Measurements from ENCODE around the gene SAPCD2. TPM values are rescaled to one million over a fixed set of nuclear protein-coding genes. Genes with fewer than 3 reads are reported as not detected.
A peak's percentile ranks its signal among the peaks of the same experiment; 100 is the strongest.

SAPCD2 gene
- total and polyA plus RNA-seq, 2 experiments from 2014 or later: 13.4 to 60.3 TPM

DNA sequence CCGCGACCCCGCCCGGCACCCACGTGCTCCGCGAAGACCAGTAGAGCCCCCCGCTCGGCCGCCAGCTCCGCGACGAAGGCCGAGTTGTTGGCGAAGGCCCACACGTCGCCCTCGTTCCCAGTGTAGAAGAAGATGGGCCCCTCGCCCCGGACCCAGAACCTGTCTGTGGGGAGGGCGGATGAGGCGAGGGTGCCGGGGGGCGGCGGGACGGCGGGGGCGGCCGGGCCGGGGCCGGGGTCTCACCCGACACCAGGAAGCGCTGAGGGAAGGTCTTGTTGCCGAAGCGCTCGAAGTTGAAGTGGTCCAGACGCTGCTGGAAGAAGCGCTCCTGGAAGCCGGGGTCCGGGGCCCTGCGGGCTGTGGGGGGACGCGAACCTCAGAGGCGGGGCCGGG, 43.9 kb upstream of the SAPCD2 start:
- Histone ChIP-seq H3K4me1 (ENCODE audit: insufficient read depth) (no peaks in the 10 kb centered on the region; the same call in 1 of the 2 replicates), H3F3A (replicated peaks; ENCODE audit: low read depth) (no peaks in the 10 kb centered on the region), H3K4me3 (peak overlapping the region; percentile 55), H3K36me3 (ENCODE audit: insufficient read depth) (no peaks in the 10 kb centered on the region), H3K4me2 (peak overlapping the region; percentile 81), H3K27me3 (ENCODE audit: insufficient read depth) (peaks cover 44% of the 10 kb centered on the region), H3K79me2 (replicated peaks; ENCODE audit: insufficient read depth) (no peaks in the 10 kb centered on the region), H4K20me1 (replicated peaks; ENCODE audit: insufficient read depth) (no peaks in the 10 kb centered on the region), H2AFZ (no peak overlapping the region; the same call in 1 of the 2 replicates), H3K9me2 (ENCODE audit: insufficient read depth) (no peaks in the 10 kb centered on the region), H3K27ac (ENCODE audit: low read depth) (no peak overlapping the region)
- DNase-seq (ENCODE audit: low spot score): no peak
- no peak overlapping the region for H3K27ac Mint-ChIP-seq
- peaks cover 2% of the 10 kb centered on the region; the same call in 1 of the 3 replicates for H3K36me3 Mint-ChIP-seq (ENCODE audit: low read depth)
- peaks cover 8% of the 10 kb centered on the region for H3K9me3 Mint-ChIP-seq
- no peaks in the 10 kb centered on the region for H3K4me1 Mint-ChIP-seq
- H3K27me3 Mint-ChIP-seq (ENCODE audit: insufficient read depth, low read depth, poor library complexity): peaks cover 23% of the 10 kb centered on the region
- peak; percentile 76 for TF ChIP-seq EZH2 (IDR thresholded peaks at IDR 0.05; ENCODE audit: low read depth, unreplicated experiment)
- TF ChIP-seq, protein P1, sequence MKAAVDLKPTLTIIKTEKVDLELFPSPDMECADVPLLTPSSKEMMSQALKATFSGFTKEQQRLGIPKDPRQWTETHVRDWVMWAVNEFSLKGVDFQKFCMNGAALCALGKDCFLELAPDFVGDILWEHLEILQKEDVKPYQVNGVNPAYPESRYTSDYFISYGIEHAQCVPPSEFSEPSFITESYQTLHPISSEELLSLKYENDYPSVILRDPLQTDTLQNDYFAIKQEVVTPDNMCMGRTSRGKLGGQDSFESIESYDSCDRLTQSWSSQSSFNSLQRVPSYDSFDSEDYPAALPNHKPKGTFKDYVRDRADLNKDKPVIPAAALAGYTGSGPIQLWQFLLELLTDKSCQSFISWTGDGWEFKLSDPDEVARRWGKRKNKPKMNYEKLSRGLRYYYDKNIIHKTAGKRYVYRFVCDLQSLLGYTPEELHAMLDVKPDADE (IDR thresholded peaks at IDR 0.05): no peak
- peak; percentile 7; the same call in 2 of the 3 replicates for ATAC-seq
- peak overlapping the region; percentile 45; the same call in 2 of the 3 replicates for H3K4me3 Mint-ChIP-seq

DNA sequence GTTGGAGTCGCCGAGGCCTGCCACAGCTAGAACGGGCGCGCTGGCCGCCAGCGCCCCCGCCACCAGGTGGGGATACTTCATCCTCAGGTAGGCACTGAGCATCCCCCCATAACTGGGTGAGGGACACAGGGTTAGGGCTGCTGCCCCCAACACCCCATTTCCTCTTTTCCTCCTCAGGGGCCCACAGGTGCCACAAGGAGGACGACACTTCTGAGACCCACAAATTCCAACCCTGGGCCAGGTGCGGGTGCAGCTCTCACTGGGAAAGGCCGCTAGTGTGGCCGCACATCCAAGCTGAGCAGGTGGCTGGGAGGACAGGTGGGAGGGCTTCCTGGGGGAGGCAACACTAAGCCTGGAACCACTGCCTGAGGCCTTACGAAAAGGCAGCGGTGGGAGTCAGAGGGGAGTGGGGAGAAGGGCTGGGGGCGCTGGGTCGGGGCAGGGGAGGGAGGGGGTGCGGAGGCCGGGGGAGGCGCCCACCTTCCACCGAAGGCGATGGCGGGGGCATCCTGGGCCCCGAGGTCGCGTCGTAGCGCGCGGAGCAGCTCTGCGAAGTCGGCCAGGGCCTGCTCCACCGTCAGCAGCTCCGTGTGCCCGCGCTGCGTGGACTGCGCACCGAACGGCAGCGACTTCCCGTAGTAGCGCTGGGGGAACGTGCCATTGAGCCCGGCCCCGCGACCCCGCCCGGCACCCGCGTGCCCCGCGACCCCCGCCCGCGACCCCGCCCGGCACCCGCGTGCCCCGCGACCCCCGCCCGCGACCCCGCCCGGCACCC, 43.2 kb upstream of the SAPCD2 start:
- DNase-seq (ENCODE audit: low spot score) (peak; percentile 51), ATAC-seq (peak; percentile 31)
- H3K27me3 Mint-ChIP-seq (ENCODE audit: insufficient read depth, low read depth, poor library complexity): peaks cover 23% of the 10 kb centered on the region
- Histone ChIP-seq H3K27ac (ENCODE audit: low read depth) (no peak overlapping the region), H3K27me3 (ENCODE audit: insufficient read depth) (peaks cover 44% of the 10 kb centered on the region), H3F3A (replicated peaks; ENCODE audit: low read depth) (no peaks in the 10 kb centered on the region), H3K4me3 (peak overlapping the region; percentile 21; the same call in 1 of the 2 replicates), H3K79me2 (replicated peaks; ENCODE audit: insufficient read depth) (no peaks in the 10 kb centered on the region), H3K4me2 (0 out of 2 replicates have a peak overlapping the region, but pooled peaks have one; percentile 57), H3K36me3 (ENCODE audit: insufficient read depth) (no peaks in the 10 kb centered on the region), H2AFZ (no peak overlapping the region), H3K9me2 (ENCODE audit: insufficient read depth) (no peaks in the 10 kb centered on the region), H3K4me1 (ENCODE audit: insufficient read depth) (no peaks in the 10 kb centered on the region; the same call in 1 of the 2 replicates), H4K20me1 (replicated peaks; ENCODE audit: insufficient read depth) (no peaks in the 10 kb centered on the region)
- H3K4me1 Mint-ChIP-seq: no peaks in the 10 kb centered on the region
- H3K9me3 Mint-ChIP-seq: peaks cover 3% of the 10 kb centered on the region; the same call in 1 of the 3 replicates
- peak overlapping the region; percentile 50; the same call in 2 of the 3 replicates for H3K4me3 Mint-ChIP-seq
- H3K27ac Mint-ChIP-seq: no peak overlapping the region
- 0 out of 3 replicates have a peak, but pooled peaks cover under 1% of the 10 kb centered on the region for H3K36me3 Mint-ChIP-seq (ENCODE audit: low read depth)
- no peak for TF ChIP-seq JUNB (IDR thresholded peaks at IDR 0.05; ENCODE audit: unreplicated experiment)
- TF ChIP-seq, protein P2, sequence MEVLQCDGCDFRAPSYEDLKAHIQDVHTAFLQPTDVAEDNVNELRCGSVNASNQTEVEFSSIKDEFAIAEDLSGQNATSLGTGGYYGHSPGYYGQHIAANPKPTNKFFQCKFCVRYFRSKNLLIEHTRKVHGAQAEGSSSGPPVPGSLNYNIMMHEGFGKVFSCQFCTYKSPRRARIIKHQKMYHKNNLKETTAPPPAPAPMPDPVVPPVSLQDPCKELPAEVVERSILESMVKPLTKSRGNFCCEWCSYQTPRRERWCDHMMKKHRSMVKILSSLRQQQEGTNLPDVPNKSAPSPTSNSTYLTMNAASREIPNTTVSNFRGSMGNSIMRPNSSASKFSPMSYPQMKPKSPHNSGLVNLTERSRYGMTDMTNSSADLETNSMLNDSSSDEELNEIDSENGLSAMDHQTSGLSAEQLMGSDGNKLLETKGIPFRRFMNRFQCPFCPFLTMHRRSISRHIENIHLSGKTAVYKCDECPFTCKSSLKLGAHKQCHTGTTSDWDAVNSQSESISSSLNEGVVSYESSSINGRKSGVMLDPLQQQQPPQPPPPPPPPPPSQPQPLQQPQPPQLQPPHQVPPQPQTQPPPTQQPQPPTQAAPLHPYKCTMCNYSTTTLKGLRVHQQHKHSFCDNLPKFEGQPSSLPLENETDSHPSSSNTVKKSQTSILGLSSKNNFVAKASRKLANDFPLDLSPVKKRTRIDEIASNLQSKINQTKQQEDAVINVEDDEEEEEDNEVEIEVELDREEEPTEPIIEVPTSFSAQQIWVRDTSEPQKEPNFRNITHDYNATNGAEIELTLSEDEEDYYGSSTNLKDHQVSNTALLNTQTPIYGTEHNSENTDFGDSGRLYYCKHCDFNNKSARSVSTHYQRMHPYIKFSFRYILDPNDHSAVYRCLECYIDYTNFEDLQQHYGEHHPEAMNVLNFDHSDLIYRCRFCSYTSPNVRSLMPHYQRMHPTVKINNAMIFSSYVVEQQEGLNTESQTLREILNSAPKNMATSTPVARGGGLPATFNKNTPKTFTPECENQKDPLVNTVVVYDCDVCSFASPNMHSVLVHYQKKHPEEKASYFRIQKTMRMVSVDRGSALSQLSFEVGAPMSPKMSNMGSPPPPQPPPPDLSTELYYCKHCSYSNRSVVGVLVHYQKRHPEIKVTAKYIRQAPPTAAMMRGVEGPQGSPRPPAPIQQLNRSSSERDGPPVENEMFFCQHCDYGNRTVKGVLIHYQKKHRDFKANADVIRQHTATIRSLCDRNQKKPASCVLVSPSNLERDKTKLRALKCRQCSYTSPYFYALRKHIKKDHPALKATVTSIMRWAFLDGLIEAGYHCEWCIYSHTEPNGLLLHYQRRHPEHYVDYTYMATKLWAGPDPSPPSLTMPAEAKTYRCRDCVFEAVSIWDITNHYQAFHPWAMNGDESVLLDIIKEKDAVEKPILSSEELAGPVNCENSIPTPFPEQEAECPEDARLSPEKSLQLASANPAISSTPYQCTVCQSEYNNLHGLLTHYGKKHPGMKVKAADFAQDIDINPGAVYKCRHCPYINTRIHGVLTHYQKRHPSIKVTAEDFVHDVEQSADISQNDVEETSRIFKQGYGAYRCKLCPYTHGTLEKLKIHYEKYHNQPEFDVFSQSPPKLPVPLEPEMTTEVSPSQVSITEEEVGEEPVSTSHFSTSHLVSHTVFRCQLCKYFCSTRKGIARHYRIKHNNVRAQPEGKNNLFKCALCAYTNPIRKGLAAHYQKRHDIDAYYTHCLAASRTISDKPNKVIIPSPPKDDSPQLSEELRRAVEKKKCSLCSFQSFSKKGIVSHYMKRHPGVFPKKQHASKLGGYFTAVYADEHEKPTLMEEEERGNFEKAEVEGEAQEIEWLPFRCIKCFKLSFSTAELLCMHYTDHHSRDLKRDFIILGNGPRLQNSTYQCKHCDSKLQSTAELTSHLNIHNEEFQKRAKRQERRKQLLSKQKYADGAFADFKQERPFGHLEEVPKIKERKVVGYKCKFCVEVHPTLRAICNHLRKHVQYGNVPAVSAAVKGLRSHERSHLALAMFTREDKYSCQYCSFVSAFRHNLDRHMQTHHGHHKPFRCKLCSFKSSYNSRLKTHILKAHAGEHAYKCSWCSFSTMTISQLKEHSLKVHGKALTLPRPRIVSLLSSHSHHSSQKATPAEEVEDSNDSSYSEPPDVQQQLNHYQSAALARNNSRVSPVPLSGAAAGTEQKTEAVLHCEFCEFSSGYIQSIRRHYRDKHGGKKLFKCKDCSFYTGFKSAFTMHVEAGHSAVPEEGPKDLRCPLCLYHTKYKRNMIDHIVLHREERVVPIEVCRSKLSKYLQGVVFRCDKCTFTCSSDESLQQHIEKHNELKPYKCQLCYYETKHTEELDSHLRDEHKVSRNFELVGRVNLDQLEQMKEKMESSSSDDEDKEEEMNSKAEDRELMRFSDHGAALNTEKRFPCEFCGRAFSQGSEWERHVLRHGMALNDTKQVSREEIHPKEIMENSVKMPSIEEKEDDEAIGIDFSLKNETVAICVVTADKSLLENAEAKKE (CRISPR knock-in tag; IDR thresholded peaks at IDR 0.05): no peak
- TF ChIP-seq, protein P3, sequence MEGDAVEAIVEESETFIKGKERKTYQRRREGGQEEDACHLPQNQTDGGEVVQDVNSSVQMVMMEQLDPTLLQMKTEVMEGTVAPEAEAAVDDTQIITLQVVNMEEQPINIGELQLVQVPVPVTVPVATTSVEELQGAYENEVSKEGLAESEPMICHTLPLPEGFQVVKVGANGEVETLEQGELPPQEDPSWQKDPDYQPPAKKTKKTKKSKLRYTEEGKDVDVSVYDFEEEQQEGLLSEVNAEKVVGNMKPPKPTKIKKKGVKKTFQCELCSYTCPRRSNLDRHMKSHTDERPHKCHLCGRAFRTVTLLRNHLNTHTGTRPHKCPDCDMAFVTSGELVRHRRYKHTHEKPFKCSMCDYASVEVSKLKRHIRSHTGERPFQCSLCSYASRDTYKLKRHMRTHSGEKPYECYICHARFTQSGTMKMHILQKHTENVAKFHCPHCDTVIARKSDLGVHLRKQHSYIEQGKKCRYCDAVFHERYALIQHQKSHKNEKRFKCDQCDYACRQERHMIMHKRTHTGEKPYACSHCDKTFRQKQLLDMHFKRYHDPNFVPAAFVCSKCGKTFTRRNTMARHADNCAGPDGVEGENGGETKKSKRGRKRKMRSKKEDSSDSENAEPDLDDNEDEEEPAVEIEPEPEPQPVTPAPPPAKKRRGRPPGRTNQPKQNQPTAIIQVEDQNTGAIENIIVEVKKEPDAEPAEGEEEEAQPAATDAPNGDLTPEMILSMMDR (conservative IDR thresholded peaks at IDR 0.05; ENCODE audit: low read depth in 2 of 2): peak; percentile 29 to 42; a peak in 3 of 4 replicates
- peak; percentile 36 for TF ChIP-seq EZH2 (IDR thresholded peaks at IDR 0.05; ENCODE audit: low read depth, unreplicated experiment)
- TF ChIP-seq, protein P1 (IDR thresholded peaks at IDR 0.05): no peak
